SK-N-MC (cell line): ENCODE results near the gene GALNT9.

Source experiments
- EZH2 ChIP-seq: fragments of 200-600 bp; sonication (generic); IDR thresholded peaks from one replicate; pipeline ENCODE4 v1.6.1; 2017; ENCODE audit warnings: antibody characterized with exemption
- POLR2AphosphoS5 ChIP-seq: IDR thresholded peaks from 2 replicates; pipeline ENCODE4 v1.6.1; 2012; ENCODE audit warnings: mild to moderate bottlenecking, low read depth, low read length, borderline replicate concordance

DNA sequence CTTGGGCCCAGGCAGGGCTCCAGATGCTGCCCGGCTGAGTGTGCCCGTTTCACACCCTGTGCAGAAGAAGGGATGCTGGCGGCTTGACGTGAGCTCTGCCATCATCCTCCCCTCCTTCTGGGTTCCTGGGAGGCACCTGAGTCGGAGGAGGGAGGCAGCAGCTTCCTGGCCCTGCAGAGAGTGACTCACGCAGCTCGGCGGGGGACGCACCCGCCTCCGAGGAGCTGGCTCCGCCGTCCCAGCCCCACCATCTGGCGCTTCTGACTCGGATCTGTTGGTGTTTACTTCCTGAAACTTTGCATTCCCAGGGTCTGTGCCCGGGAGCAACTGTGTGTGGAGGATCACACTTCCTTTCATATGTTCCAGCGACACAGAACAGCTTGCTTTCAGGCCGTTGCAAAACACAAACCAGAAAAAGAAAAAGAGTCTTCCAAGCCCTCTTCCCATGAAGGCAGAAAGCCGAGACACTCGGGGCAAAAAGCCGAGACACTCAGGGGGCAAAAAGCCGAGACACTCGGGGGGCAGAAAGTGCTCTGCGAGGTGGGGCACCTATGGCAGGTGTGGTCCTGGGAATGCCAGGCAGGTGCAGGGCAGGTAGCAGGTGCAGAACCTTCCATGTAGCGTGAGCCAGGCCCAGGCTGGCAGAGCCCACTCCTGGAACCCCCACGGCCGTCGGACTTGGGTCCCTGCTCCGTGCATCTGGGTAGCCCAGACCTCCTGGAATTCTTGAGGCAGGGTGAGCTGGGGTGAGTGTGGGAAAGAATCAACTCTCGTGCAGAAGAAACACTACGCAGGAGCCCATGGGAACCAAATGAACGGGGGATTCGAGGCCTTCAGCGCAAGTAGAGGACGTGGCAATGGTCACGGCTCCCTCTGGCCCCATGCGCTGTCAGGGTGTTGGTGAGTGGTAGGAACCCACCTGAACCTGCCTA is 27.6 kb upstream of the GALNT9 start:
- TF ChIP-seq EZH2 = no peak
- TF ChIP-seq POLR2AphosphoS5 = no peak
